SU-DHL-6 (cell line): Measurements from ENCODE around the gene DNAH5.

ENCODE experiments used
- EZH2phosphoT487 ChIP-seq: fragments of 200-600 bp; sonication (generic), shearing (Covaris generic); conservative IDR thresholded peaks from 2 replicates; pipeline ENCODE4 v1.6.1; 2018; ENCODE audit warnings: mild to moderate bottlenecking, antibody characterized with exemption, low read length, moderate library complexity, mixed read lengths
- TF ChIP-seq, protein P1 (sequence below): fragments of 200-600 bp; sonication (generic); IDR thresholded peaks from one replicate; pipeline ENCODE4 v1.5.1; 2017; ENCODE audit warnings: antibody characterized with exemption, mild to moderate bottlenecking, low read length, moderate library complexity; ENCODE audit not compliant: insufficient read depth, poor library complexity, severe bottlenecking

GRCh38 chr5:13739479-13739878, 205.0 kb downstream of the DNAH5 start:
- TF ChIP-seq, protein P1, sequence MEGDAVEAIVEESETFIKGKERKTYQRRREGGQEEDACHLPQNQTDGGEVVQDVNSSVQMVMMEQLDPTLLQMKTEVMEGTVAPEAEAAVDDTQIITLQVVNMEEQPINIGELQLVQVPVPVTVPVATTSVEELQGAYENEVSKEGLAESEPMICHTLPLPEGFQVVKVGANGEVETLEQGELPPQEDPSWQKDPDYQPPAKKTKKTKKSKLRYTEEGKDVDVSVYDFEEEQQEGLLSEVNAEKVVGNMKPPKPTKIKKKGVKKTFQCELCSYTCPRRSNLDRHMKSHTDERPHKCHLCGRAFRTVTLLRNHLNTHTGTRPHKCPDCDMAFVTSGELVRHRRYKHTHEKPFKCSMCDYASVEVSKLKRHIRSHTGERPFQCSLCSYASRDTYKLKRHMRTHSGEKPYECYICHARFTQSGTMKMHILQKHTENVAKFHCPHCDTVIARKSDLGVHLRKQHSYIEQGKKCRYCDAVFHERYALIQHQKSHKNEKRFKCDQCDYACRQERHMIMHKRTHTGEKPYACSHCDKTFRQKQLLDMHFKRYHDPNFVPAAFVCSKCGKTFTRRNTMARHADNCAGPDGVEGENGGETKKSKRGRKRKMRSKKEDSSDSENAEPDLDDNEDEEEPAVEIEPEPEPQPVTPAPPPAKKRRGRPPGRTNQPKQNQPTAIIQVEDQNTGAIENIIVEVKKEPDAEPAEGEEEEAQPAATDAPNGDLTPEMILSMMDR = no peak
- TF ChIP-seq EZH2phosphoT487 = no peak
